Measurements from ENCODE around the gene ATP6V1G2.

Gene ATP6V1G2

GRCh38 chr6:31579119-31579505, 32.7 kb upstream of the ATP6V1G2 start:
- ATAC-seq, result no peak
- no peak for TF ChIP-seq ZNF8 (CRISPR knock-in tag; IDR thresholded peaks at IDR 0.05)
- no peak for TF ChIP-seq ZFP3 (CRISPR knock-in tag; IDR thresholded peaks at IDR 0.05)
- TF ChIP-seq ZC3H10 (CRISPR knock-in tag; IDR thresholded peaks at IDR 0.05), result no peak
- TF ChIP-seq PPARA (CRISPR knock-in tag; IDR thresholded peaks at IDR 0.05; ENCODE audit: borderline replicate concordance), result no peak
- no peak for TF ChIP-seq TCF4 (CRISPR knock-in tag; IDR thresholded peaks at IDR 0.05; ENCODE audit: borderline replicate concordance)
- TF ChIP-seq CSRNP3 (CRISPR knock-in tag; IDR thresholded peaks at IDR 0.05), result no peak
- TF ChIP-seq ZFP30 (CRISPR knock-in tag; IDR thresholded peaks at IDR 0.05), result no peak
- TF ChIP-seq ARNTL (CRISPR knock-in tag; IDR thresholded peaks at IDR 0.05; ENCODE audit: borderline replicate concordance, low read depth), result no peak
- TF ChIP-seq ZNF70 (CRISPR knock-in tag; IDR thresholded peaks at IDR 0.05), result no peak
- TF ChIP-seq TOX (CRISPR knock-in tag; IDR thresholded peaks at IDR 0.05; ENCODE audit: borderline replicate concordance), result no peak
- no peak for TF ChIP-seq SNAI2 (CRISPR knock-in tag; IDR thresholded peaks at IDR 0.05)
- TF ChIP-seq, protein P1, sequence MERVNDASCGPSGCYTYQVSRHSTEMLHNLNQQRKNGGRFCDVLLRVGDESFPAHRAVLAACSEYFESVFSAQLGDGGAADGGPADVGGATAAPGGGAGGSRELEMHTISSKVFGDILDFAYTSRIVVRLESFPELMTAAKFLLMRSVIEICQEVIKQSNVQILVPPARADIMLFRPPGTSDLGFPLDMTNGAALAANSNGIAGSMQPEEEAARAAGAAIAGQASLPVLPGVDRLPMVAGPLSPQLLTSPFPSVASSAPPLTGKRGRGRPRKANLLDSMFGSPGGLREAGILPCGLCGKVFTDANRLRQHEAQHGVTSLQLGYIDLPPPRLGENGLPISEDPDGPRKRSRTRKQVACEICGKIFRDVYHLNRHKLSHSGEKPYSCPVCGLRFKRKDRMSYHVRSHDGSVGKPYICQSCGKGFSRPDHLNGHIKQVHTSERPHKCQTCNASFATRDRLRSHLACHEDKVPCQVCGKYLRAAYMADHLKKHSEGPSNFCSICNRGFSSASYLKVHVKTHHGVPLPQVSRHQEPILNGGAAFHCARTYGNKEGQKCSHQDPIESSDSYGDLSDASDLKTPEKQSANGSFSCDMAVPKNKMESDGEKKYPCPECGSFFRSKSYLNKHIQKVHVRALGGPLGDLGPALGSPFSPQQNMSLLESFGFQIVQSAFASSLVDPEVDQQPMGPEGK (CRISPR knock-in tag; IDR thresholded peaks at IDR 0.05; ENCODE audit: borderline replicate concordance), result no peak
- TF ChIP-seq, protein P2, sequence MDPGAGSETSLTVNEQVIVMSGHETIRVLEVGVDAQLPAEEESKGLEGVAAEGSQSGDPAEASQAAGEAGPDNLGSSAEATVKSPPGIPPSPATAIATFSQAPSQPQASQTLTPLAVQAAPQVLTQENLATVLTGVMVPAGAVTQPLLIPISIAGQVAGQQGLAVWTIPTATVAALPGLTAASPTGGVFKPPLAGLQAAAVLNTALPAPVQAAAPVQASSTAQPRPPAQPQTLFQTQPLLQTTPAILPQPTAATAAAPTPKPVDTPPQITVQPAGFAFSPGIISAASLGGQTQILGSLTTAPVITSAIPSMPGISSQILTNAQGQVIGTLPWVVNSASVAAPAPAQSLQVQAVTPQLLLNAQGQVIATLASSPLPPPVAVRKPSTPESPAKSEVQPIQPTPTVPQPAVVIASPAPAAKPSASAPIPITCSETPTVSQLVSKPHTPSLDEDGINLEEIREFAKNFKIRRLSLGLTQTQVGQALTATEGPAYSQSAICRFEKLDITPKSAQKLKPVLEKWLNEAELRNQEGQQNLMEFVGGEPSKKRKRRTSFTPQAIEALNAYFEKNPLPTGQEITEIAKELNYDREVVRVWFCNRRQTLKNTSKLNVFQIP (CRISPR knock-in tag; IDR thresholded peaks at IDR 0.05; ENCODE audit: borderline replicate concordance, low read depth), result no peak

- no peak for ATAC-seq
- no peak for TF ChIP-seq ISL1 (CRISPR knock-in tag; IDR thresholded peaks at IDR 0.05)
- no peak for TF ChIP-seq SNAI2 (CRISPR knock-in tag; IDR thresholded peaks at IDR 0.05)
- no peak for TF ChIP-seq ZFP30 (CRISPR knock-in tag; IDR thresholded peaks at IDR 0.05)
- TF ChIP-seq CSDC2 (CRISPR knock-in tag; IDR thresholded peaks at IDR 0.05), result no peak
- TF ChIP-seq TCF4 (CRISPR knock-in tag; IDR thresholded peaks at IDR 0.05; ENCODE audit: borderline replicate concordance), result no peak
- TF ChIP-seq ARNTL (CRISPR knock-in tag; IDR thresholded peaks at IDR 0.05; ENCODE audit: borderline replicate concordance, low read depth), result no peak
- TF ChIP-seq, protein P2 (CRISPR knock-in tag; IDR thresholded peaks at IDR 0.05; ENCODE audit: borderline replicate concordance, low read depth), result no peak
- no peak for TF ChIP-seq CSRNP3 (CRISPR knock-in tag; IDR thresholded peaks at IDR 0.05)
- TF ChIP-seq, protein P3, sequence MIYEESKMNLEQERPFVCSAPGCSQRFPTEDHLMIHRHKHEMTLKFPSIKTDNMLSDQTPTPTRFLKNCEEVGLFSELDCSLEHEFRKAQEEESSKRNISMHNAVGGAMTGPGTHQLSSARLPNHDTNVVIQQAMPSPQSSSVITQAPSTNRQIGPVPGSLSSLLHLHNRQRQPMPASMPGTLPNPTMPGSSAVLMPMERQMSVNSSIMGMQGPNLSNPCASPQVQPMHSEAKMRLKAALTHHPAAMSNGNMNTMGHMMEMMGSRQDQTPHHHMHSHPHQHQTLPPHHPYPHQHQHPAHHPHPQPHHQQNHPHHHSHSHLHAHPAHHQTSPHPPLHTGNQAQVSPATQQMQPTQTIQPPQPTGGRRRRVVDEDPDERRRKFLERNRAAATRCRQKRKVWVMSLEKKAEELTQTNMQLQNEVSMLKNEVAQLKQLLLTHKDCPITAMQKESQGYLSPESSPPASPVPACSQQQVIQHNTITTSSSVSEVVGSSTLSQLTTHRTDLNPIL (CRISPR knock-in tag; IDR thresholded peaks at IDR 0.05; ENCODE audit: low read depth), result no peak
- no peak for TF ChIP-seq ESRRG (CRISPR knock-in tag; IDR thresholded peaks at IDR 0.05)
- TF ChIP-seq ZNF565 (CRISPR knock-in tag; conservative IDR thresholded peaks at IDR 0.05; ENCODE audit: low read depth), result no peak
- TF ChIP-seq BACH2 (CRISPR knock-in tag; IDR thresholded peaks at IDR 0.05; ENCODE audit: borderline replicate concordance), result no peak
These were observed 32.0 kb upstream of the ATP6V1G2 start for GRCh38 chr6:31578184-31579118.
